Placental pericyte (primary cell): ENCODE results near the gene TEFM. TPM values are rescaled to one million over a fixed set of nuclear protein-coding genes. Genes with fewer than 3 reads are reported as not detected.

Experiments
- small RNA-seq: library from RNA; depleted of rRNA; stranded (forward); fragments of <200 nt; gene quantifications from one replicate; pipeline ENCODE3, GENCODE V24; 2012; ENCODE audit warnings: low replicate concordance
- total RNA-seq: library from RNA; depleted of rRNA; stranded (reverse); fragments of >200 nt; gene quantifications from 2 replicates; pipeline ENCODE4 v1.2.3, GENCODE V29; 2012

The TEFM gene
- total RNA-seq = 7.7 and 14.6 TPM in 2 replicates

GRCh38 chr17:30906101-30906911 is at the start of gene TEFM:
TSS of gene TEFM (minus strand) at chr17:30906238. CDS start at chr17:30906198, 40 bp downstream.

GRCh38 chr17:30921544-30922196 is 15.6 kb upstream of the TEFM start, which contains the start of gene ADAP2:
TSS of gene ADAP2 (plus strand) at chr17:30921945. CDS start at chr17:30922015, 70 bp downstream.

Small RNA genes within 50 kb of the gene (small RNA-seq; reads per million reads assigned to genes)
- not detected for gene RNU6-298P

Other genes with a start within 250 kb of the TEFM start
- 10.1 and 19.8 TPM in 2 replicates for gene CRLF3, start 81.5 kb downstream of the TEFM start, total RNA-seq
- gene ATAD5, start 74.3 kb downstream of the TEFM start, total RNA-seq = 0.88 and 10.3 TPM in 2 replicates
- gene ADAP2, start 15.7 kb upstream of the TEFM start, total RNA-seq = 3.1 and 3.3 TPM in 2 replicates
- gene RNF135, start 64.8 kb upstream of the TEFM start, total RNA-seq = 12.2 and 12.7 TPM in 2 replicates
- gene NF1, start 188.7 kb upstream of the TEFM start, total RNA-seq = 63.0 and 77.6 TPM in 2 replicates